Activated naive CD8-positive, alpha-beta T cell (primary cell): ENCODE measurements around the gene PLA2G2D.

Source experiments
- H3K27ac Mint-ChIP-seq: one replicate; pipeline ENCODE4 v1.8.0; 2021; ENCODE audit warnings: mixed read lengths
- H3K27me3 Mint-ChIP-seq: one replicate; pipeline ENCODE4 v1.8.0; 2021; ENCODE audit warnings: mixed read lengths
- H3K36me3 Mint-ChIP-seq: one replicate; pipeline ENCODE4 v1.8.0; 2021; ENCODE audit warnings: mixed read lengths
- H3K4me1 Mint-ChIP-seq: one replicate; pipeline ENCODE4 v1.8.0; 2021; ENCODE audit warnings: low read depth, mixed read lengths
- H3K4me3 Mint-ChIP-seq: one replicate; pipeline ENCODE4 v1.8.0; 2021; ENCODE audit warnings: mild to moderate bottlenecking, mixed read lengths
- H3K9me3 Mint-ChIP-seq: one replicate; pipeline ENCODE4 v1.8.0; 2021; ENCODE audit warnings: low read depth, mixed read lengths

PLA2G2D gene

GRCh38 chr1:20149601-20150325 lies 30.4 kb upstream of the PLA2G2D start:
- Mint-ChIP-seq H3K4me3 (no peak overlapping the region), H3K9me3 (no peaks in the 10 kb centered on the region), H3K27ac (no peak overlapping the region)

GRCh38 chr1:20148571-20149500 lies 29.5 kb upstream of the PLA2G2D start:
- H3K4me3 Mint-ChIP-seq = no peak overlapping the region
- H3K4me1 Mint-ChIP-seq = peaks cover 2% of the 10 kb centered on the region
- H3K27me3 Mint-ChIP-seq = no peaks in the 10 kb centered on the region
- H3K27ac Mint-ChIP-seq = no peak overlapping the region
- H3K36me3 Mint-ChIP-seq = no peaks in the 10 kb centered on the region
- no peaks in the 10 kb centered on the region for H3K9me3 Mint-ChIP-seq

More at GRCh38 chr1:20149601-20150325, 30.4 kb upstream of the PLA2G2D start:
- H3K36me3 Mint-ChIP-seq = no peaks in the 10 kb centered on the region
- no peaks in the 10 kb centered on the region for H3K27me3 Mint-ChIP-seq
- H3K4me1 Mint-ChIP-seq = peaks cover 4% of the 10 kb centered on the region

- H3K4me1 Mint-ChIP-seq = peaks cover 2% of the 10 kb centered on the region
- no peak overlapping the region for H3K27ac Mint-ChIP-seq
- no peaks in the 10 kb centered on the region for H3K9me3 Mint-ChIP-seq
- H3K27me3 Mint-ChIP-seq = no peaks in the 10 kb centered on the region
- no peaks in the 10 kb centered on the region for H3K36me3 Mint-ChIP-seq
- H3K4me3 Mint-ChIP-seq = no peak overlapping the region
Measured at GRCh38 chr1:20147846-20148570, 28.7 kb upstream of the PLA2G2D start.

- Mint-ChIP-seq H3K9me3 (no peaks in the 10 kb centered on the region), H3K27ac (no peak overlapping the region), H3K4me3 (no peak overlapping the region), H3K4me1 (no peaks in the 10 kb centered on the region), H3K27me3 (peaks cover under 1% of the 10 kb centered on the region), H3K36me3 (no peaks in the 10 kb centered on the region)
Measured at GRCh38 chr1:20143734-20144565, 24.6 kb upstream of the PLA2G2D start.

GRCh38 chr1:20143318-20143717 lies 24.0 kb upstream of the PLA2G2D start:
- H3K36me3 Mint-ChIP-seq = no peaks in the 10 kb centered on the region
- no peaks in the 10 kb centered on the region for H3K4me1 Mint-ChIP-seq
- H3K4me3 Mint-ChIP-seq = no peak overlapping the region
- H3K9me3 Mint-ChIP-seq = no peaks in the 10 kb centered on the region
- H3K27me3 Mint-ChIP-seq = peaks cover 2% of the 10 kb centered on the region
- H3K27ac Mint-ChIP-seq = no peak overlapping the region

GRCh38 chr1:20142001-20142710 lies 22.8 kb upstream of the PLA2G2D start:
- no peak overlapping the region for H3K4me3 Mint-ChIP-seq
- H3K27ac Mint-ChIP-seq = no peak overlapping the region
- no peaks in the 10 kb centered on the region for H3K4me1 Mint-ChIP-seq
- peaks cover 2% of the 10 kb centered on the region for H3K27me3 Mint-ChIP-seq
- no peaks in the 10 kb centered on the region for H3K36me3 Mint-ChIP-seq
- no peaks in the 10 kb centered on the region for H3K9me3 Mint-ChIP-seq

- Mint-ChIP-seq H3K4me3 (no peak overlapping the region), H3K27me3 (peaks cover 2% of the 10 kb centered on the region), H3K27ac (no peak overlapping the region)
Measured at GRCh38 chr1:20141466-20141865, 22.1 kb upstream of the PLA2G2D start.

GRCh38 chr1:20141001-20141400 lies 21.7 kb upstream of the PLA2G2D start:
- Mint-ChIP-seq H3K9me3 (no peaks in the 10 kb centered on the region), H3K4me3 (no peak overlapping the region), H3K4me1 (no peaks in the 10 kb centered on the region), H3K27ac (no peak overlapping the region), H3K27me3 (peaks cover 2% of the 10 kb centered on the region), H3K36me3 (no peaks in the 10 kb centered on the region)

More at GRCh38 chr1:20141466-20141865, 22.1 kb upstream of the PLA2G2D start:
- H3K36me3 Mint-ChIP-seq = no peaks in the 10 kb centered on the region
- H3K9me3 Mint-ChIP-seq = no peaks in the 10 kb centered on the region
- no peaks in the 10 kb centered on the region for H3K4me1 Mint-ChIP-seq

- Mint-ChIP-seq H3K27ac (no peak overlapping the region), H3K4me3 (no peak overlapping the region), H3K9me3 (no peaks in the 10 kb centered on the region), H3K36me3 (no peaks in the 10 kb centered on the region), H3K4me1 (no peaks in the 10 kb centered on the region), H3K27me3 (peaks cover 2% of the 10 kb centered on the region)
Measured at GRCh38 chr1:20139776-20140612, 20.7 kb upstream of the PLA2G2D start.

- H3K27ac Mint-ChIP-seq = no peak within 1 kb of the TSS
- no peak within 1 kb of the TSS for H3K4me3 Mint-ChIP-seq
- H3K27me3 Mint-ChIP-seq = peaks cover 4% of the 10 kb centered on the region
- H3K9me3 Mint-ChIP-seq = no peaks in the 10 kb centered on the region
- no peaks in the 10 kb centered on the region for H3K4me1 Mint-ChIP-seq
- no peaks in the 10 kb centered on the region for H3K36me3 Mint-ChIP-seq
Measured at GRCh38 chr1:20138961-20139550, 19.7 kb upstream of the PLA2G2D start, which contains the start of gene PLA2G2F. Gene PLA2G2F, plus strand, starts transcription at chr1:20139323. Its CDS starts 105 bp downstream, at chr1:20139428.

- H3K27me3 Mint-ChIP-seq = peaks cover 6% of the 10 kb centered on the region
- no peak overlapping the region for H3K27ac Mint-ChIP-seq
- no peaks in the 10 kb centered on the region for H3K36me3 Mint-ChIP-seq
- no peak overlapping the region for H3K4me3 Mint-ChIP-seq
- H3K4me1 Mint-ChIP-seq = no peaks in the 10 kb centered on the region
- H3K9me3 Mint-ChIP-seq = no peaks in the 10 kb centered on the region
Measured at GRCh38 chr1:20138346-20138745, 19.0 kb upstream of the PLA2G2D start.

- Mint-ChIP-seq H3K9me3 (no peaks in the 10 kb centered on the region), H3K36me3 (no peaks in the 10 kb centered on the region), H3K4me3 (no peak overlapping the region), H3K4me1 (no peaks in the 10 kb centered on the region), H3K27me3 (peaks cover 7% of the 10 kb centered on the region), H3K27ac (no peak overlapping the region)
Measured at GRCh38 chr1:20137604-20138003, 18.3 kb upstream of the PLA2G2D start.

- Mint-ChIP-seq H3K4me1 (no peaks in the 10 kb centered on the region), H3K27ac (no peak overlapping the region), H3K4me3 (no peak overlapping the region), H3K9me3 (no peaks in the 10 kb centered on the region), H3K36me3 (no peaks in the 10 kb centered on the region), H3K27me3 (peaks cover 10% of the 10 kb centered on the region)
Measured at GRCh38 chr1:20137055-20137454, 17.7 kb upstream of the PLA2G2D start.
